K562 (cell line): ENCODE data around the gene AKAP14. TPM values are rescaled to one million over a fixed set of nuclear protein-coding genes. Genes with fewer than 3 reads are reported as not detected.
A peak's percentile ranks its signal among the peaks of the same experiment; 100 is the strongest.

Experiments
- ATF7 ChIP-seq: fragments of 450-650 bp; IDR thresholded peaks from 2 replicates; pipeline ENCODE4 v1.7.1; 2014; ENCODE audit warnings: mild to moderate bottlenecking, moderate library complexity
- CEBPB ChIP-seq: fragments of 450-650 bp; IDR thresholded peaks from 2 replicates; pipeline ENCODE4 v1.6.1; 2016; ENCODE audit warnings: missing genetic modification characterization, missing compliant biosample characterization
- FOXA3 ChIP-seq, 2 experiments: fragments of 450-650 bp in 1 of 2; sonication (generic) in 1 of 2; formaldehyde crosslinking; IDR thresholded peaks in 1 of 2; conservative IDR thresholded peaks in 1 of 2; 2 replicates each; pipeline versions ENCODE4 v1.4.0 to v1.8.0; 2020 to 2022; ENCODE audit warnings: mild to moderate bottlenecking in 2 of 2, missing genetic modification reagents in 1 of 2
- FOXP1 ChIP-seq: sonication (generic); formaldehyde crosslinking; IDR thresholded peaks from 2 replicates; pipeline ENCODE4 v1.8.0; 2022; ENCODE audit warnings: mild to moderate bottlenecking, missing genetic modification reagents
- IRF9 ChIP-seq: fragments of 450-650 bp; IDR thresholded peaks from 2 replicates; pipeline ENCODE4 v1.6.1; 2016; ENCODE audit warnings: missing biosample characterization, missing genetic modification characterization
- KAT7 ChIP-seq: sonication (generic); formaldehyde crosslinking; IDR thresholded peaks from 2 replicates; pipeline ENCODE4 v1.8.0; 2022; ENCODE audit warnings: missing genetic modification reagents, mild to moderate bottlenecking, borderline replicate concordance
- KHSRP ChIP-seq: fragments of 450-650 bp; IDR thresholded peaks from 2 replicates; pipeline ENCODE4 v1.6.1; 2017
- MXI1 ChIP-seq: IDR thresholded peaks from 2 replicates; pipeline ENCODE4 v1.6.1; 2011; ENCODE audit warnings: low read depth, mild to moderate bottlenecking, improper control_type of control experiment, low read length
- NR2C1 ChIP-seq, 2 experiments: fragments of 450-650 bp; IDR thresholded peaks; 2 replicates each; pipeline ENCODE4 v1.6.1; 2017; ENCODE audit warnings: mild to moderate bottlenecking in 2 of 2, antibody characterized with exemption in 1 of 2, inconsistent platforms in 1 of 2, missing compliant biosample characterization in 1 of 2, missing genetic modification characterization in 1 of 2
- NR2C2 ChIP-seq, 2 experiments: fragments of 200-800 bp in 1 of 2; sonication (Bioruptor generic) in 1 of 2; sonication (generic) in 1 of 2; formaldehyde crosslinking in 1 of 2; IDR thresholded peaks; 2 replicates each; pipeline versions ENCODE4 v1.6.1 to v1.8.0; 2016 to 2022; ENCODE audit warnings: mild to moderate bottlenecking in 1 of 2, missing compliant biosample characterization in 1 of 2, missing genetic modification characterization in 1 of 2, missing genetic modification reagents in 1 of 2
- SRF ChIP-seq, 2 experiments: fragments of 250-450, 450-650 bp in 1 of 2; sonication (Bioruptor Pico) in 1 of 2; sonication (generic) in 1 of 2; formaldehyde crosslinking; IDR thresholded peaks; 2 replicates each; pipeline versions ENCODE4 v1.5.0 to v1.5.1; 2020 to 2022; ENCODE audit warnings: mild to moderate bottlenecking in 1 of 2, missing genetic modification reagents in 1 of 2
- U2AF2 ChIP-seq: fragments of 200-400 bp; formaldehyde crosslinking; optimal IDR thresholded peaks from 2 replicates; pipeline ENCODE3; 2017; ENCODE audit warnings: low read depth, mild to moderate bottlenecking, low read length
- ZNF24 ChIP-seq: fragments of 450-650 bp; IDR thresholded peaks from 2 replicates; pipeline ENCODE4 v1.6.1; 2016
- ZNF584 ChIP-seq: fragments of 200-800 bp; sonication (Bioruptor generic); IDR thresholded peaks from 2 replicates; pipeline ENCODE4 v1.6.1; 2016; ENCODE audit warnings: low read depth, mild to moderate bottlenecking, missing genetic modification characterization, missing compliant biosample characterization
- polyA plus RNA-seq, 8 experiments: library from polyadenylated mRNA; depleted of rRNA in 4 of 8; stranded (reverse) in 5 of 8; unstranded in 3 of 8; fragments of >200 nt; fragmentation: Nextera tagmentation in 2 of 8; fragmentation: Illumina TruSeq in 1 of 8; extraction: Ambion mirVana in 2 of 8; extraction: Trizol in 1 of 8; gene quantifications; 2 replicates each; pipeline versions ENCODE4 v1.2.1 to v1.2.3, GENCODE V29; 2011 to 2014; ENCODE audit warnings: inconsistent platforms in 1 of 8, missing spikeins in 1 of 8
- total RNA-seq, 7 experiments: library from RNA; depleted of rRNA in 6 of 7; stranded (reverse); fragments of >200 nt in 6 of 7; fragmentation: Illumina TruSeq in 2 of 7; extraction: Trizol in 2 of 7; gene quantifications; 2 replicates each; pipeline versions ENCODE4 v1.2.1 to v1.2.3, GENCODE V29; 2011 to 2021; ENCODE audit warnings: low replicate concordance in 1 of 7
- TF ChIP-seq, protein P1 (sequence below): fragments of 250-450 bp; sonication (Bioruptor Pico); IDR thresholded peaks from 2 replicates; pipeline ENCODE4 v1.9.0; 2021; ENCODE audit warnings: mild to moderate bottlenecking, inconsistent platforms
- TF ChIP-seq, protein P2 (sequence below): fragments of 450-650 bp; IDR thresholded peaks from 2 replicates; pipeline ENCODE4 v1.6.1; 2014; ENCODE audit warnings: low read depth, mild to moderate bottlenecking, moderate library complexity, borderline replicate concordance
- TF ChIP-seq, protein P3 (sequence below): fragments of 450-650 bp; IDR thresholded peaks from 2 replicates; pipeline ENCODE4 v1.6.1; 2016
- TF ChIP-seq, protein P4 (sequence below), 3 experiments: fragments of 200-800 bp in 1 of 3; sonication (Bioruptor generic) in 1 of 3; sonication (generic) in 1 of 3; formaldehyde crosslinking in 1 of 3; IDR thresholded peaks; 2 replicates each; pipeline versions ENCODE4 v1.6.1 to v1.8.0; 2016 to 2022; ENCODE audit warnings: mild to moderate bottlenecking in 2 of 3, missing compliant biosample characterization in 2 of 3, missing genetic modification characterization in 2 of 3, missing genetic modification reagents in 1 of 3

Gene AKAP14
- total and polyA plus RNA-seq, 9 of the 15 experiments (the other 6 are each of a cell fraction or from before 2014, with no cell fraction given): not detected

DNA sequence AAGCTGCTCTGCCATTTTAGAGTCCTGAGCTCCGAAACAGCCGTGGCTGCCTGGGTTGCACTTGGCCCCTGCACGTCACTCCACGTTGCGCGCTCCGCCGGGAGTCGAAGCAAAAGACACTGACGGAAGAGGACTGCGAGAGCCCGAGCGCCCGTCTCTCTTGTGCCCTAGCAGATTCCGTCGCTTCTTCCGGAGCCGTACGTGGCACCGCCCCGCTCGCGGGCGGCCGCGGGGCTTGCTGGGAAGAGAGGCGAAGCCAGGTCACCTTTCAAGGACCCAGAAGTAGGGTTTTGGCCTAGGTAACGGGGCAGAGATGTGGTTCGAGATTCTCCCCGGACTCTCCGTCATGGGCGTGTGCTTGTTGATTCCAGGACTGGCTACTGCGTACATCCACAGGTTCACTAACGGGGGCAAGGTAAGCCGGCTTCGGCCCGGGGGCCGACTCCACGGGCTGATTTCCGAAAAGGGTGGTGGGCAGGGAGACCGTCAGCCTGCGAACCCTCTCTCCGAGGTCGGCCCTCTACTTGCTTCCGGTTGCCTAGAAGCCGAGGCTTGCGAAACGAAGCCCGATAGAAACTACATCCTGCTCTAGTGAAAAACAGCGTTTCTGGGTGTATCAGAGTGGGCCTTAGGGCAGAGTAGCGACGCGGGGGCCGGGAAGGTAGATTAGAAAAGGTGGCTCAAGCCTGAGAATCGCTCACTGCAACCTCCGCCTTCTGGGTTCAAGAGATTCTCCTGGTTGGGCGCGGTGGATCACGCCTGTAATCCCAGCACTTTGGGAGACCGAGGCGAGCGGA, 23.9 kb upstream of the AKAP14 start, which contains the start of the genes NDUFA1 and RNF113A (continued):
- TF ChIP-seq, protein P1, sequence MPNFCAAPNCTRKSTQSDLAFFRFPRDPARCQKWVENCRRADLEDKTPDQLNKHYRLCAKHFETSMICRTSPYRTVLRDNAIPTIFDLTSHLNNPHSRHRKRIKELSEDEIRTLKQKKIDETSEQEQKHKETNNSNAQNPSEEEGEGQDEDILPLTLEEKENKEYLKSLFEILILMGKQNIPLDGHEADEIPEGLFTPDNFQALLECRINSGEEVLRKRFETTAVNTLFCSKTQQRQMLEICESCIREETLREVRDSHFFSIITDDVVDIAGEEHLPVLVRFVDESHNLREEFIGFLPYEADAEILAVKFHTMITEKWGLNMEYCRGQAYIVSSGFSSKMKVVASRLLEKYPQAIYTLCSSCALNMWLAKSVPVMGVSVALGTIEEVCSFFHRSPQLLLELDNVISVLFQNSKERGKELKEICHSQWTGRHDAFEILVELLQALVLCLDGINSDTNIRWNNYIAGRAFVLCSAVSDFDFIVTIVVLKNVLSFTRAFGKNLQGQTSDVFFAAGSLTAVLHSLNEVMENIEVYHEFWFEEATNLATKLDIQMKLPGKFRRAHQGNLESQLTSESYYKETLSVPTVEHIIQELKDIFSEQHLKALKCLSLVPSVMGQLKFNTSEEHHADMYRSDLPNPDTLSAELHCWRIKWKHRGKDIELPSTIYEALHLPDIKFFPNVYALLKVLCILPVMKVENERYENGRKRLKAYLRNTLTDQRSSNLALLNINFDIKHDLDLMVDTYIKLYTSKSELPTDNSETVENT (CRISPR knock-in tag): peak; percentile 55; the same call in 1 of the 2 replicates
- TF ChIP-seq FOXP1 (CRISPR knock-in tag) (peak; percentile 60; the same call in 1 of the 2 replicates), ZNF24 (0 out of 2 replicates have a peak, but pooled peaks have one; percentile 44), SRF (CRISPR knock-in tag; IDR thresholded peaks at IDR 0.05) (peak in 1 of 2 experiments; percentile 60; a peak in 1 of 4 replicates), FOXA3 (CRISPR knock-in tag; conservative IDR thresholded peaks at IDR 0.05 in 1 of 2, IDR thresholded peaks at IDR 0.05 in 1 of 2) (no peak), ATF7 (peak; percentile 46; the same call in 1 of the 2 replicates), CEBPB (tag) (peak; percentile 86), KAT7 (peak; percentile 73; the same call in 1 of the 2 replicates), IRF9 (no peak), KHSRP (no peak), MXI1 (peak; percentile 38; the same call in 1 of the 2 replicates), ZNF584 (CRISPR knock-in tag) (0 out of 2 replicates have a peak, but pooled peaks have one; percentile 26), NR2C1 (IDR thresholded peaks at IDR 0.05) (peak; percentile 46; the same call in 1 of the 2 replicates), NR2C1 (tag; IDR thresholded peaks at IDR 0.05) (peak; percentile 64), NR2C2 (CRISPR knock-in tag; IDR thresholded peaks at IDR 0.05) (peak; percentile 77), NR2C2 (tag; IDR thresholded peaks at IDR 0.05) (peak; percentile 79; the same call in 1 of the 2 replicates), U2AF2 (no peak)
- TF ChIP-seq, protein P2, sequence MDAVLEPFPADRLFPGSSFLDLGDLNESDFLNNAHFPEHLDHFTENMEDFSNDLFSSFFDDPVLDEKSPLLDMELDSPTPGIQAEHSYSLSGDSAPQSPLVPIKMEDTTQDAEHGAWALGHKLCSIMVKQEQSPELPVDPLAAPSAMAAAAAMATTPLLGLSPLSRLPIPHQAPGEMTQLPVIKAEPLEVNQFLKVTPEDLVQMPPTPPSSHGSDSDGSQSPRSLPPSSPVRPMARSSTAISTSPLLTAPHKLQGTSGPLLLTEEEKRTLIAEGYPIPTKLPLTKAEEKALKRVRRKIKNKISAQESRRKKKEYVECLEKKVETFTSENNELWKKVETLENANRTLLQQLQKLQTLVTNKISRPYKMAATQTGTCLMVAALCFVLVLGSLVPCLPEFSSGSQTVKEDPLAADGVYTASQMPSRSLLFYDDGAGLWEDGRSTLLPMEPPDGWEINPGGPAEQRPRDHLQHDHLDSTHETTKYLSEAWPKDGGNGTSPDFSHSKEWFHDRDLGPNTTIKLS: peak; percentile 91
- TF ChIP-seq, protein P3, sequence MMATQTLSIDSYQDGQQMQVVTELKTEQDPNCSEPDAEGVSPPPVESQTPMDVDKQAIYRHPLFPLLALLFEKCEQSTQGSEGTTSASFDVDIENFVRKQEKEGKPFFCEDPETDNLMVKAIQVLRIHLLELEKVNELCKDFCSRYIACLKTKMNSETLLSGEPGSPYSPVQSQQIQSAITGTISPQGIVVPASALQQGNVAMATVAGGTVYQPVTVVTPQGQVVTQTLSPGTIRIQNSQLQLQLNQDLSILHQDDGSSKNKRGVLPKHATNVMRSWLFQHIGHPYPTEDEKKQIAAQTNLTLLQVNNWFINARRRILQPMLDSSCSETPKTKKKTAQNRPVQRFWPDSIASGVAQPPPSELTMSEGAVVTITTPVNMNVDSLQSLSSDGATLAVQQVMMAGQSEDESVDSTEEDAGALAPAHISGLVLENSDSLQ: peak; percentile 62; the same call in 1 of the 2 replicates
- TF ChIP-seq, protein P4, sequence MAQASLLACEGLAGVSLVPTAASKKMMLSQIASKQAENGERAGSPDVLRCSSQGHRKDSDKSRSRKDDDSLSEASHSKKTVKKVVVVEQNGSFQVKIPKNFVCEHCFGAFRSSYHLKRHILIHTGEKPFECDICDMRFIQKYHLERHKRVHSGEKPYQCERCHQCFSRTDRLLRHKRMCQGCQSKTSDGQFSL (CRISPR knock-in tag; IDR thresholded peaks at IDR 0.05): no peak
- TF ChIP-seq, protein P4 (tag; IDR thresholded peaks at IDR 0.05): no peak
